ENCODE results near the gene FGL2. TPM values are rescaled to one million over a fixed set of nuclear protein-coding genes. Genes with fewer than 3 reads are reported as not detected.

Gene FGL2
- total and polyA plus RNA-seq, 2 of the 4 experiments (the other 2 are of a cell fraction): 0.32 to 1.3 TPM

DNA sequence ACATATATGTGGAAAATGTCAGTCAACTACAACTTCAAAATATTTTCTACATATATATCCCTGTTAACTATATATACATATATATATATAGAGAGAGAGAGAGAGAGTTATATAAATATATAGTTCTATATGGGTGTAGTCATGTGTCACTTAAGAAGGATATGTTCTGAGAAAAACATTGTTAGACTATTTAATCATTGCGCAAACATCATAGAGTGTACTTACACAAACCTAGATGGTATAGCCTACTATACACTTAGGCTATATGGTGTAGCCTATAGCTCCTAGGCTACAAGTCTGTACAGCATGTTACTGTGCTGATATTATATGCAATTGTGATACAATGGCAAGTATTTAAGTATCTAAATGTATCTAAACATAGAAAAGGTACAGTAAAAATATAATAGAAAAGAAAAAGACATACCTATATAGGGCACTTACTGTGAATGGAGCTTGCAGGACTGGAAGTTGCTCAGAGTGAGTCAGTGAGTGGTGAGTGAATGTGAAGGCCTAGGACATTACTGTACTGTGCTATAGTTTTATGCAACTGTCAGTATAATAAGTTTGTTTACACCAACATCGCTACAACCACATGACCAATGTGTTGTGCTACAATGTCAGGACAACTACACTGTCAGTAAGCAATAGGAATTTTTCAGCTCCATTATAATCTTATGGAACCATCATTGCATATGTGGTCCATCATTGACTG lies 18.0 kb upstream of the FGL2 start:
- TF ChIP-seq, protein P1, sequence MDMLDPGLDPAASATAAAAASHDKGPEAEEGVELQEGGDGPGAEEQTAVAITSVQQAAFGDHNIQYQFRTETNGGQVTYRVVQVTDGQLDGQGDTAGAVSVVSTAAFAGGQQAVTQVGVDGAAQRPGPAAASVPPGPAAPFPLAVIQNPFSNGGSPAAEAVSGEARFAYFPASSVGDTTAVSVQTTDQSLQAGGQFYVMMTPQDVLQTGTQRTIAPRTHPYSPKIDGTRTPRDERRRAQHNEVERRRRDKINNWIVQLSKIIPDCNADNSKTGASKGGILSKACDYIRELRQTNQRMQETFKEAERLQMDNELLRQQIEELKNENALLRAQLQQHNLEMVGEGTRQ (IDR thresholded peaks at IDR 0.05; ENCODE audit: low read depth, low read length): peak; percentile 23; the same call in 1 of the 2 replicates
- TF ChIP-seq CEBPB (IDR thresholded peaks at IDR 0.05; ENCODE audit: low read depth, low read length) (peak; percentile 50; the same call in 1 of the 2 replicates), MAFK (IDR thresholded peaks at IDR 0.05; ENCODE audit: low read depth, low read length) (no peak), RCOR1 (IDR thresholded peaks at IDR 0.05; ENCODE audit: insufficient replicate concordance, low read length) (no peak), SMC3 (IDR thresholded peaks at IDR 0.05; ENCODE audit: low read depth, low read length) (no peak), RAD21 (IDR thresholded peaks at IDR 0.05; ENCODE audit: low read length) (no peak)
- TF ChIP-seq, protein P2, sequence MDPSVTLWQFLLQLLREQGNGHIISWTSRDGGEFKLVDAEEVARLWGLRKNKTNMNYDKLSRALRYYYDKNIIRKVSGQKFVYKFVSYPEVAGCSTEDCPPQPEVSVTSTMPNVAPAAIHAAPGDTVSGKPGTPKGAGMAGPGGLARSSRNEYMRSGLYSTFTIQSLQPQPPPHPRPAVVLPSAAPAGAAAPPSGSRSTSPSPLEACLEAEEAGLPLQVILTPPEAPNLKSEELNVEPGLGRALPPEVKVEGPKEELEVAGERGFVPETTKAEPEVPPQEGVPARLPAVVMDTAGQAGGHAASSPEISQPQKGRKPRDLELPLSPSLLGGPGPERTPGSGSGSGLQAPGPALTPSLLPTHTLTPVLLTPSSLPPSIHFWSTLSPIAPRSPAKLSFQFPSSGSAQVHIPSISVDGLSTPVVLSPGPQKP (IDR thresholded peaks at IDR 0.05; ENCODE audit: borderline replicate concordance, low read depth, low read length): no peak
- H4K5ac ChIP-seq (ENCODE audit: low read depth, low read length): no peak overlapping the region
- BruUV-seq (replicated peaks): no TSS peak
- H2BK15ac ChIP-seq (ENCODE audit: low read depth, low read length): no peak overlapping the region
- in situ Hi-C loops (cut with MboI; ENCODE audit: low sequenced_read_pairs) (no loop called here), dilution Hi-C loops (cut with HindIII; ENCODE audit: low sequenced_read_pairs, unreplicated experiment) (no loop called here), intact Hi-C loops (cut with micrococcal nuclease) (no loop called here)
- no CpG with 5 or more reads among the region's 2 CpGs for WGBS, 2 experiments (ENCODE audit: extremely low coverage in 2 of 2, insufficient read length in 1 of 2)
- H2AK5ac ChIP-seq (ENCODE audit: low read depth, low read length): no peak overlapping the region
- no peak overlapping the region for H3K4me3 ChIP-seq (ENCODE audit: insufficient read depth, low read depth, low read length)
- H3K27me3 ChIP-seq (ENCODE audit: control insufficient read depth, insufficient read depth, low read length): no peaks in the 10 kb centered on the region
- no peak overlapping the region for H3K56ac ChIP-seq (ENCODE audit: extremely low read depth, insufficient read depth, low read length)
- H2AK9ac ChIP-seq (replicated peaks; ENCODE audit: low read depth, low read length, poor library complexity): no peak overlapping the region
- H2AFZ ChIP-seq (replicated peaks; ENCODE audit: low read length, poor library complexity): no peak overlapping the region
- no peak overlapping the region for H4K8ac ChIP-seq (ENCODE audit: low read depth in 2 of 2, low read length in 2 of 2)
- ChIA-PET POLR2A (ENCODE audit: unreplicated experiment) (no interaction called here), CTCF (interaction anchor here (0.6 kb wide), 2 partner anchors 11 to 25 kb away, joined by 3 to 6 read pairs; no protein-coding TSS in a partner anchor)
- no peak overlapping the region for H2BK120ac ChIP-seq (ENCODE audit: low read depth, low read length)
- H3K18ac ChIP-seq (ENCODE audit: low read depth, low read length): no peak overlapping the region; the same call in 1 of the 2 replicates
- no peak overlapping the region for H3K14ac ChIP-seq (replicated peaks; ENCODE audit: low read depth, low read length)
- DNase-seq (peak; percentile 61), ATAC-seq (ENCODE audit: low read depth) (peak; percentile 61)
- no peaks in the 10 kb centered on the region for H3K79me1 ChIP-seq (ENCODE audit: low read depth in 1 of 2, low read length in 2 of 2)
- peaks cover 3% of the 10 kb centered on the region; the same call in 1 of the 2 replicates for H3K9me1 ChIP-seq (ENCODE audit: insufficient read depth, low read length)
- no peak overlapping the region for H3K27ac ChIP-seq (ENCODE audit: insufficient read depth, low read length)
- H2BK20ac ChIP-seq (ENCODE audit: low read depth, low read length): no peak overlapping the region
- no peaks in the 10 kb centered on the region for H3K36me3 ChIP-seq (ENCODE audit: control insufficient read depth, insufficient read depth, low read length)
- H3K4me2 ChIP-seq (ENCODE audit: low read depth, low read length): no peak overlapping the region
- no peak overlapping the region for H3K9ac ChIP-seq (ENCODE audit: low read depth, low read length)
- no peak overlapping the region for H3K4ac ChIP-seq (ENCODE audit: low read depth, low read length)
- no peak overlapping the region for H4K91ac ChIP-seq (ENCODE audit: insufficient read depth, low read depth, low read length)
- H2BK5ac ChIP-seq (ENCODE audit: low read depth, low read length, poor library complexity, severe bottlenecking): peak overlapping the region; percentile 39
- H3K23ac ChIP-seq (ENCODE audit: low read depth, low read length): no peak overlapping the region
- no peaks in the 10 kb centered on the region for H3K9me3 ChIP-seq (ENCODE audit: control insufficient read depth, insufficient read depth, low read length)
- H4K20me1 ChIP-seq (ENCODE audit: insufficient read depth, low read length): no peaks in the 10 kb centered on the region
- H3K4me1 ChIP-seq (ENCODE audit: control insufficient read depth, insufficient read depth, low read length): peaks cover 2% of the 10 kb centered on the region; the same call in 1 of the 2 replicates

All from IMR-90 (cell line).